GM19468 (cell line): ENCODE data around the gene TMX2.

Source experiments
- ATAC-seq: cut with Tn5 transposase; IDR thresholded peaks from one replicate; pipeline ENCODE4 v1.9.1; 2021; ENCODE audit warnings: mild to moderate bottlenecking, moderate library complexity, moderate number of reproducible peaks; ENCODE audit not compliant: unreplicated experiment; ENCODE audit errors: extremely low read depth

TMX2 gene

GRCh38 chr11:57788703-57789088 is 76.3 kb downstream of the TMX2 start:
- ATAC-seq, result no peak
